Stimulated activated CD4-positive, alpha-beta T cell treated with anti-CD3 and anti-CD28 coated beads, Interleukin-15, amount 100 ng/mL, for 24 hours (primary cell): Measurements from ENCODE around the gene GTPBP2.

Source experiments
- DNase-seq: peaks from one replicate; pipeline ENCODE4 v3.0.0-alpha.2; 2020

GTPBP2 gene

GRCh38 chr6:43575105-43575771 lies 53.8 kb downstream of the GTPBP2 start:
- DNase-seq = no peak

- DNase-seq = no peak
These were observed 57.0 kb downstream of the GTPBP2 start for GRCh38 chr6:43572015-43572414.

GRCh38 chr6:43570876-43571441 lies 58.1 kb downstream of the GTPBP2 start:
- no peak for DNase-seq
